K562 (cell line): ENCODE measurements around the gene ATF7IP. TPM values are rescaled to one million over a fixed set of nuclear protein-coding genes. Genes with fewer than 3 reads are reported as not detected.
A peak's percentile ranks its signal among the peaks of the same experiment; 100 is the strongest.

Experiments used
- ARID1B ChIP-seq: fragments of 450-650 bp; IDR thresholded peaks from 2 replicates; pipeline ENCODE4 v1.6.1; 2016; ENCODE audit warnings: antibody characterized with exemption, mild to moderate bottlenecking, inconsistent platforms
- ARNT ChIP-seq, 2 experiments: fragments of 450-650 bp; IDR thresholded peaks; 2 replicates each; pipeline ENCODE4 v1.6.1; 2016; ENCODE audit warnings: mild to moderate bottlenecking in 1 of 2
- CBFA2T3 ChIP-seq: fragments of 450-650 bp; IDR thresholded peaks from 2 replicates; pipeline ENCODE4 v1.6.1; 2017
- CHD1 ChIP-seq: fragments of 200-600 bp; sonication (generic); IDR thresholded peaks from one replicate; pipeline ENCODE4 v1.6.1; 2012; ENCODE audit warnings: mild to moderate bottlenecking, moderate library complexity, low read length, inconsistent platforms
- ELF2 ChIP-seq: fragments of 250-450 bp; sonication (Bioruptor Pico); IDR thresholded peaks from 2 replicates; pipeline ENCODE4 v1.5.0; 2021; ENCODE audit warnings: mild to moderate bottlenecking
- MEIS2 ChIP-seq: fragments of 450-650 bp; IDR thresholded peaks from 2 replicates; pipeline ENCODE4 v1.6.1; 2014; ENCODE audit warnings: mild to moderate bottlenecking; ENCODE audit not compliant: partially characterized antibody
- MXI1 ChIP-seq: IDR thresholded peaks from 2 replicates; pipeline ENCODE4 v1.6.1; 2011; ENCODE audit warnings: low read depth, mild to moderate bottlenecking, improper control_type of control experiment, low read length
- NCOA6 ChIP-seq: fragments of 450-650 bp; IDR thresholded peaks from 2 replicates; pipeline ENCODE4 v1.6.1; 2017; ENCODE audit warnings: mild to moderate bottlenecking
- NCOR1 ChIP-seq: fragments of 450-650 bp; IDR thresholded peaks from 2 replicates; pipeline ENCODE4 v1.6.1; 2016; ENCODE audit warnings: mild to moderate bottlenecking, moderate library complexity
- PKNOX1 ChIP-seq: fragments of 450-650 bp; IDR thresholded peaks from 2 replicates; pipeline ENCODE4 v1.6.1; 2016
- RAD21 ChIP-seq, 2 experiments: fragments of 250-450 bp in 1 of 2; fragments of 450-650 bp in 1 of 2; sonication (Bioruptor Pico) in 1 of 2; formaldehyde crosslinking in 1 of 2; IDR thresholded peaks in 1 of 2; conservative IDR thresholded peaks in 1 of 2; 2 replicates each; pipeline versions ENCODE4 v1.4.0 to v1.8.0; 2020 to 2022; ENCODE audit warnings: mild to moderate bottlenecking in 2 of 2, moderate library complexity in 1 of 2
- SLC30A9 ChIP-seq: fragments of 250-450 bp; sonication (Bioruptor Pico); IDR thresholded peaks from 2 replicates; pipeline ENCODE4 v1.8.0; 2022; ENCODE audit warnings: mild to moderate bottlenecking, moderate library complexity
- SMARCE1 ChIP-seq: fragments of 450-650 bp; IDR thresholded peaks from 2 replicates; pipeline ENCODE4 v1.7.1; 2016; ENCODE audit warnings: mild to moderate bottlenecking
- SOX6 ChIP-seq: fragments of 450-650 bp; IDR thresholded peaks from 2 replicates; pipeline ENCODE4 v1.6.1; 2014; ENCODE audit warnings: mild to moderate bottlenecking
- TEAD4 ChIP-seq, 2 experiments: sonication (generic) in 1 of 2; formaldehyde crosslinking in 1 of 2; IDR thresholded peaks; 2 replicates each; pipeline versions ENCODE4 v1.6.1 to v1.8.0; 2012 to 2022; ENCODE audit warnings: borderline replicate concordance in 1 of 2, inconsistent platforms in 1 of 2, low read length in 1 of 2, mild to moderate bottlenecking in 1 of 2, missing genetic modification reagents in 1 of 2
- ZNF408 ChIP-seq: fragments of 250-450 bp; sonication (Bioruptor Pico); IDR thresholded peaks from 2 replicates; pipeline ENCODE4 v1.4.0; 2020; ENCODE audit warnings: low read depth, mild to moderate bottlenecking, moderate library complexity
- polyA plus RNA-seq, 8 experiments: library from polyadenylated mRNA; depleted of rRNA in 4 of 8; stranded (reverse) in 5 of 8; unstranded in 3 of 8; fragments of >200 nt; fragmentation: Nextera tagmentation in 2 of 8; fragmentation: Illumina TruSeq in 1 of 8; extraction: Ambion mirVana in 2 of 8; extraction: Trizol in 1 of 8; gene quantifications; 2 replicates each; pipeline versions ENCODE4 v1.2.1 to v1.2.3, GENCODE V29; 2011 to 2014; ENCODE audit warnings: inconsistent platforms in 1 of 8, missing spikeins in 1 of 8
- total RNA-seq, 7 experiments: library from RNA; depleted of rRNA in 6 of 7; stranded (reverse); fragments of >200 nt in 6 of 7; fragmentation: Illumina TruSeq in 2 of 7; extraction: Trizol in 2 of 7; gene quantifications; 2 replicates each; pipeline versions ENCODE4 v1.2.1 to v1.2.3, GENCODE V29; 2011 to 2021; ENCODE audit warnings: low replicate concordance in 1 of 7
- TF ChIP-seq, protein P1 (sequence below): fragments of 450-650 bp; IDR thresholded peaks from 2 replicates; pipeline ENCODE4 v1.6.1; 2017; ENCODE audit warnings: antibody characterized with exemption, mild to moderate bottlenecking
- TF ChIP-seq, protein P2 (sequence below), 2 experiments: fragments of 450-650 bp; conservative IDR thresholded peaks; 2 replicates each; pipeline ENCODE4 v1.6.1; 2017; ENCODE audit warnings: mild to moderate bottlenecking in 2 of 2, moderate library complexity in 2 of 2

The ATF7IP gene
- total and polyA plus RNA-seq, 9 of the 15 experiments (the other 6 are each of a cell fraction or from before 2014, with no cell fraction given) = 2.8 to 27.1 (median 11.0) TPM

DNA sequence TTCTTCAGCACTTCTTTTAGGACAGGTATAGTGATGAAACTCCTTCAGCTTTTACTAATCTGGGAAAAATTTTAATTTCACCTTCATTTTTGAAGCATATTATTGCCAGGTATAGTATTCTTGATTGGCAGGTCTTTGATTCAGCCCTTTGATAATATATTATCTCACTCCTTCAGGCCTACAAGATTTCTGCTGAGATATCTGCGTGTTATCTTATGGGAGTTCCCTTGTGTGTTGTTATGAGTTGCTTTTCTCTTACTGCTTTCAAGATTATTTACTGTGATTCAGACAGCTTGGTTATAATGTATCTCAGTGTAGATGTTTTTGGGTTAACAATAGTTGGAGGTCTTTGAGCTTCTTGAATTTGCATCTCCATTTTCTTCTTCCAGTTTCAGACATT is 87.4 kb downstream of the ATF7IP start (continued):
- TF ChIP-seq SLC30A9 = no peak
- TF ChIP-seq CHD1 = no peak
- TF ChIP-seq CBFA2T3 = peak; percentile 40; the same call in 1 of the 2 replicates
- peak; percentile 76 for TF ChIP-seq MEIS2
- no peak for TF ChIP-seq ELF2 (CRISPR knock-in tag)
- no peak for TF ChIP-seq ARNT (IDR thresholded peaks at IDR 0.05)
- TF ChIP-seq TEAD4 (IDR thresholded peaks at IDR 0.05; ENCODE audit: low read length) = peak; percentile 29; the same call in 1 of the 2 replicates
- no peak for TF ChIP-seq TEAD4 (CRISPR knock-in tag; IDR thresholded peaks at IDR 0.05; ENCODE audit: borderline replicate concordance)
- no peak for TF ChIP-seq NCOR1
- peak; percentile 53; the same call in 1 of the 2 replicates for TF ChIP-seq SMARCE1
- TF ChIP-seq PKNOX1 = peak; percentile 72
- TF ChIP-seq ARID1B = peak; percentile 59
- TF ChIP-seq ZNF408 (CRISPR knock-in tag) = no peak
- no peak for TF ChIP-seq NCOA6
- TF ChIP-seq, protein P1, sequence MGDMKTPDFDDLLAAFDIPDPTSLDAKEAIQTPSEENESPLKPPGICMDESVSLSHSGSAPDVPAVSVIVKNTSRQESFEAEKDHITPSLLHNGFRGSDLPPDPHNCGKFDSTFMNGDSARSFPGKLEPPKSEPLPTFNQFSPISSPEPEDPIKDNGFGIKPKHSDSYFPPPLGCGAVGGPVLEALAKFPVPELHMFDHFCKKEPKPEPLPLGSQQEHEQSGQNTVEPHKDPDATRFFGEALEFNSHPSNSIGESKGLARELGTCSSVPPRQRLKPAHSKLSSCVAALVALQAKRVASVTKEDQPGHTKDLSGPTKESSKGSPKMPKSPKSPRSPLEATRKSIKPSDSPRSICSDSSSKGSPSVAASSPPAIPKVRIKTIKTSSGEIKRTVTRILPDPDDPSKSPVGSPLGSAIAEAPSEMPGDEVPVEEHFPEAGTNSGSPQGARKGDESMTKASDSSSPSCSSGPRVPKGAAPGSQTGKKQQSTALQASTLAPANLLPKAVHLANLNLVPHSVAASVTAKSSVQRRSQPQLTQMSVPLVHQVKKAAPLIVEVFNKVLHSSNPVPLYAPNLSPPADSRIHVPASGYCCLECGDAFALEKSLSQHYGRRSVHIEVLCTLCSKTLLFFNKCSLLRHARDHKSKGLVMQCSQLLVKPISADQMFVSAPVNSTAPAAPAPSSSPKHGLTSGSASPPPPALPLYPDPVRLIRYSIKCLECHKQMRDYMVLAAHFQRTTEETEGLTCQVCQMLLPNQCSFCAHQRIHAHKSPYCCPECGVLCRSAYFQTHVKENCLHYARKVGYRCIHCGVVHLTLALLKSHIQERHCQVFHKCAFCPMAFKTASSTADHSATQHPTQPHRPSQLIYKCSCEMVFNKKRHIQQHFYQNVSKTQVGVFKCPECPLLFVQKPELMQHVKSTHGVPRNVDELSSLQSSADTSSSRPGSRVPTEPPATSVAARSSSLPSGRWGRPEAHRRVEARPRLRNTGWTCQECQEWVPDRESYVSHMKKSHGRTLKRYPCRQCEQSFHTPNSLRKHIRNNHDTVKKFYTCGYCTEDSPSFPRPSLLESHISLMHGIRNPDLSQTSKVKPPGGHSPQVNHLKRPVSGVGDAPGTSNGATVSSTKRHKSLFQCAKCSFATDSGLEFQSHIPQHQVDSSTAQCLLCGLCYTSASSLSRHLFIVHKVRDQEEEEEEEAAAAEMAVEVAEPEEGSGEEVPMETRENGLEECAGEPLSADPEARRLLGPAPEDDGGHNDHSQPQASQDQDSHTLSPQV = no peak
- TF ChIP-seq, protein P2, sequence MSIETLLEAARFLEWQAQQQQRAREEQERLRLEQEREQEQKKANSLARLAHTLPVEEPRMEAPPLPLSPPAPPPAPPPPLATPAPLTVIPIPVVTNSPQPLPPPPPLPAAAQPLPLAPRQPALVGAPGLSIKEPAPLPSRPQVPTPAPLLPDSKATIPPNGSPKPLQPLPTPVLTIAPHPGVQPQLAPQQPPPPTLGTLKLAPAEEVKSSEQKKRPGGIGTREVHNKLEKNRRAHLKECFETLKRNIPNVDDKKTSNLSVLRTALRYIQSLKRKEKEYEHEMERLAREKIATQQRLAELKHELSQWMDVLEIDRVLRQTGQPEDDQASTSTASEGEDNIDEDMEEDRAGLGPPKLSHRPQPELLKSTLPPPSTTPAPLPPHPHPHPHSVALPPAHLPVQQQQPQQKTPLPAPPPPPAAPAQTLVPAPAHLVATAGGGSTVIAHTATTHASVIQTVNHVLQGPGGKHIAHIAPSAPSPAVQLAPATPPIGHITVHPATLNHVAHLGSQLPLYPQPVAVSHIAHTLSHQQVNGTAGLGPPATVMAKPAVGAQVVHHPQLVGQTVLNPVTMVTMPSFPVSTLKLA (conservative IDR thresholded peaks at IDR 0.05) = no peak
- TF ChIP-seq SOX6 = peak; percentile 14; the same call in 1 of the 2 replicates
- TF ChIP-seq RAD21 (CRISPR knock-in tag; conservative IDR thresholded peaks at IDR 0.05 in 1 of 2, IDR thresholded peaks at IDR 0.05 in 1 of 2) = no peak
- TF ChIP-seq MXI1 = no peak
